H1 (cell line): Measurements from ENCODE around the gene BBS9. TPM values are rescaled to one million over a fixed set of nuclear protein-coding genes. Genes with fewer than 3 reads are reported as not detected.
A peak's percentile ranks its signal among the peaks of the same experiment; 100 is the strongest.

ENCODE experiments used
- polyA plus RNA-seq, 7 experiments: library from polyadenylated mRNA; depleted of rRNA in 3 of 7; stranded (reverse) in 5 of 7; unstranded in 2 of 7; fragments of >200 nt in 5 of 7; fragments of 200-250 nt in 2 of 7; gene quantifications; 1 replicate in 5 of 7; 2 replicates in 1 of 7; 4 replicates in 1 of 7; pipeline versions ENCODE4 v1.2.1 to v1.2.3, GENCODE V29; 2011 to 2013; ENCODE audit warnings: missing spikeins in 2 of 7, mixed read lengths in 2 of 7
- small RNA-seq: library from polyadenylated mRNA; stranded (forward); fragments of <200 nt; extraction: miRNeasy Mini kit (QIAGEN cat#:217004); gene quantifications from one replicate; pipeline ENCODE3, GENCODE V24; 2013; ENCODE audit not compliant: insufficient read depth
- total RNA-seq: library from RNA; stranded (reverse); fragmentation: NEBNext Ultra II Directional; extraction: Animal tissue kit (Norgen Biotek cat#: 25700); gene quantifications from 2 replicates; pipeline ENCODE4 v1.2.1, GENCODE V29; 2021

Gene BBS9
- total and polyA plus RNA-seq, 2 of the 8 experiments (the other 6 are each of a cell fraction or from before 2014, with no cell fraction given), result 22.3 to 37.0 TPM

Small RNAs within 50 kb of the gene (small RNA-seq; reads per million reads assigned to genes)
- gene AC007312.1 (not detected), gene AC074338.1 (not detected), gene RNA5SP229 (1.9 reads per million, percentile 12 among the genes with 10 or more reads in this experiment)

Other genes starting within 250 kb of the BBS9 start
- gene KBTBD2, start 237.8 kb upstream of the BBS9 start, total RNA-seq, result 23.4 and 25.7 TPM in 2 replicates
- 7.4 and 13.1 TPM in 2 replicates for gene KBTBD2, start 237.8 kb upstream of the BBS9 start, polyA plus RNA-seq (2011; rRNA removed)
- 9.9 and 10.1 TPM in 2 replicates for gene FKBP9, start 172.1 kb upstream of the BBS9 start, total RNA-seq
- gene FKBP9, start 172.1 kb upstream of the BBS9 start, polyA plus RNA-seq (2011; rRNA removed), result 7.2 and 7.9 TPM in 2 replicates
- gene NT5C3A, start 66.8 kb upstream of the BBS9 start, total RNA-seq, result 22.7 and 23.0 TPM in 2 replicates
- 4.4 and 7.5 TPM in 2 replicates for gene NT5C3A, start 66.8 kb upstream of the BBS9 start, polyA plus RNA-seq (2011; rRNA removed)
- gene RP9, start 20.2 kb upstream of the BBS9 start, total RNA-seq, result 11.9 and 12.4 TPM in 2 replicates
- gene RP9, start 20.2 kb upstream of the BBS9 start, polyA plus RNA-seq (2011; rRNA removed), result 11.0 TPM in 2 replicates